Stimulated activated memory B cell treated with anti-CD40 and anti-IgM and Interleukin-4, amounts not matched to agents 10 μg/mL and 1 μg/mL and 100 μg/mL, for 72 hours (primary cell): ENCODE measurements around the gene LIFR.
A peak's percentile ranks its signal among the peaks of the same experiment; 100 is the strongest.

ENCODE experiments used
- ATAC-seq: fragments of 150-1000 bp; cut with Tn5 transposase; 2 replicates; pipeline ENCODE4 v1.10.0; 2021
- H3K27ac Mint-ChIP-seq: one replicate; pipeline ENCODE4 v1.8.0; 2022; ENCODE audit warnings: mild to moderate bottlenecking, mixed read lengths
- H3K27me3 Mint-ChIP-seq: one replicate; pipeline ENCODE4 v1.8.0; 2022; ENCODE audit warnings: mixed read lengths
- H3K36me3 Mint-ChIP-seq: one replicate; pipeline ENCODE4 v1.8.0; 2022; ENCODE audit warnings: mixed read lengths
- H3K4me1 Mint-ChIP-seq: one replicate; pipeline ENCODE4 v1.8.0; 2022; ENCODE audit warnings: mixed read lengths
- H3K4me3 Mint-ChIP-seq: one replicate; pipeline ENCODE4 v1.8.0; 2022; ENCODE audit warnings: mild to moderate bottlenecking, moderate library complexity, mixed read lengths
- H3K9me3 Mint-ChIP-seq: one replicate; pipeline ENCODE4 v1.8.0; 2022; ENCODE audit warnings: mixed read lengths

Gene LIFR

GRCh38 chr5:38562444-38563210 is 6.2 kb upstream of the LIFR start:
- Mint-ChIP-seq H3K27ac (no peak overlapping the region), H3K9me3 (no peaks in the 10 kb centered on the region), H3K4me3 (no peak overlapping the region), H3K27me3 (peaks cover 9% of the 10 kb centered on the region), H3K36me3 (no peaks in the 10 kb centered on the region), H3K4me1 (no peaks in the 10 kb centered on the region)
- no peak for ATAC-seq

GRCh38 chr5:38559428-38559827 is 3.0 kb upstream of the LIFR start:
- H3K27ac Mint-ChIP-seq = no peak overlapping the region
- H3K9me3 Mint-ChIP-seq = no peaks in the 10 kb centered on the region
- H3K27me3 Mint-ChIP-seq = peaks cover 34% of the 10 kb centered on the region
- H3K36me3 Mint-ChIP-seq = no peaks in the 10 kb centered on the region
- H3K4me3 Mint-ChIP-seq = no peak overlapping the region
- ATAC-seq = no peak
- peaks cover 15% of the 10 kb centered on the region for H3K4me1 Mint-ChIP-seq

GRCh38 chr5:38557792-38558191 is 1.3 kb upstream of the LIFR start:
- no peak for ATAC-seq
- peaks cover 47% of the 10 kb centered on the region for H3K27me3 Mint-ChIP-seq
- H3K4me3 Mint-ChIP-seq = no peak overlapping the region
- H3K9me3 Mint-ChIP-seq = no peaks in the 10 kb centered on the region
- peaks cover 15% of the 10 kb centered on the region for H3K4me1 Mint-ChIP-seq
- no peak overlapping the region for H3K27ac Mint-ChIP-seq
- H3K36me3 Mint-ChIP-seq = no peaks in the 10 kb centered on the region

GRCh38 chr5:38557308-38557710 is 863 bp upstream of the LIFR start:
- Mint-ChIP-seq H3K4me3 (peak overlapping the region; percentile 77), H3K27me3 (peaks cover 50% of the 10 kb centered on the region)

GRCh38 chr5:38556088-38556598 is 303 bp downstream of the LIFR start:
- H3K36me3 Mint-ChIP-seq = no peaks in the 10 kb centered on the region
- peak; percentile 47 for ATAC-seq
- peaks cover 55% of the 10 kb centered on the region for H3K27me3 Mint-ChIP-seq
- no peak overlapping the region for H3K4me3 Mint-ChIP-seq
- H3K9me3 Mint-ChIP-seq = no peaks in the 10 kb centered on the region
- peaks cover 15% of the 10 kb centered on the region for H3K4me1 Mint-ChIP-seq
- H3K27ac Mint-ChIP-seq = no peak overlapping the region

More at GRCh38 chr5:38557308-38557710, 863 bp upstream of the LIFR start:
- Mint-ChIP-seq H3K4me1 (peaks cover 15% of the 10 kb centered on the region), H3K9me3 (no peaks in the 10 kb centered on the region), H3K27ac (no peak overlapping the region), H3K36me3 (no peaks in the 10 kb centered on the region)
- no peak for ATAC-seq

- H3K4me3 Mint-ChIP-seq = peak overlapping the region; percentile 62
- no peak for ATAC-seq
- no peaks in the 10 kb centered on the region for H3K9me3 Mint-ChIP-seq
- no peaks in the 10 kb centered on the region for H3K36me3 Mint-ChIP-seq
- peaks cover 15% of the 10 kb centered on the region for H3K4me1 Mint-ChIP-seq
- no peak overlapping the region for H3K27ac Mint-ChIP-seq
- peaks cover 55% of the 10 kb centered on the region for H3K27me3 Mint-ChIP-seq
These were observed 925 bp downstream of the LIFR start for GRCh38 chr5:38555354-38556087.

- no peak overlapping the region for H3K4me3 Mint-ChIP-seq
These were observed 1.6 kb downstream of the LIFR start for GRCh38 chr5:38554861-38555260.

GRCh38 chr5:38554403-38554802 is 2.0 kb downstream of the LIFR start:
- H3K4me1 Mint-ChIP-seq = peaks cover 15% of the 10 kb centered on the region
- no peak for ATAC-seq
- no peaks in the 10 kb centered on the region for H3K9me3 Mint-ChIP-seq
- no peaks in the 10 kb centered on the region for H3K36me3 Mint-ChIP-seq
- no peak overlapping the region for H3K27ac Mint-ChIP-seq
- H3K27me3 Mint-ChIP-seq = peaks cover 55% of the 10 kb centered on the region
- no peak overlapping the region for H3K4me3 Mint-ChIP-seq

More at GRCh38 chr5:38554861-38555260, 1.6 kb downstream of the LIFR start:
- H3K4me1 Mint-ChIP-seq = peaks cover 15% of the 10 kb centered on the region
- peaks cover 55% of the 10 kb centered on the region for H3K27me3 Mint-ChIP-seq
- H3K36me3 Mint-ChIP-seq = no peaks in the 10 kb centered on the region
- no peak overlapping the region for H3K27ac Mint-ChIP-seq
- H3K9me3 Mint-ChIP-seq = no peaks in the 10 kb centered on the region
- ATAC-seq = no peak

GRCh38 chr5:38553001-38553521 is 3.4 kb downstream of the LIFR start:
- ATAC-seq = no peak
- Mint-ChIP-seq H3K27me3 (peaks cover 55% of the 10 kb centered on the region), H3K36me3 (no peaks in the 10 kb centered on the region), H3K4me1 (peaks cover 15% of the 10 kb centered on the region), H3K9me3 (no peaks in the 10 kb centered on the region), H3K4me3 (no peak overlapping the region), H3K27ac (no peak overlapping the region)

- Mint-ChIP-seq H3K27me3 (peaks cover 47% of the 10 kb centered on the region), H3K27ac (no peak overlapping the region), H3K4me1 (peaks cover 10% of the 10 kb centered on the region), H3K4me3 (no peak overlapping the region), H3K36me3 (no peaks in the 10 kb centered on the region), H3K9me3 (no peaks in the 10 kb centered on the region)
- no peak for ATAC-seq
These were observed 5.1 kb downstream of the LIFR start for GRCh38 chr5:38551030-38552017.

- no peak for ATAC-seq
- H3K4me1 Mint-ChIP-seq = no peaks in the 10 kb centered on the region
- no peaks in the 10 kb centered on the region for H3K36me3 Mint-ChIP-seq
- peaks cover 35% of the 10 kb centered on the region for H3K27me3 Mint-ChIP-seq
- H3K9me3 Mint-ChIP-seq = no peaks in the 10 kb centered on the region
- H3K27ac Mint-ChIP-seq = no peak overlapping the region
- no peak overlapping the region for H3K4me3 Mint-ChIP-seq
These were observed 8.2 kb downstream of the LIFR start for GRCh38 chr5:38548064-38548759.

GRCh38 chr5:38547257-38547656 is 9.2 kb downstream of the LIFR start:
- ATAC-seq = no peak
- H3K4me1 Mint-ChIP-seq = no peaks in the 10 kb centered on the region
- H3K36me3 Mint-ChIP-seq = no peaks in the 10 kb centered on the region
- H3K9me3 Mint-ChIP-seq = no peaks in the 10 kb centered on the region
- no peak overlapping the region for H3K4me3 Mint-ChIP-seq
- H3K27ac Mint-ChIP-seq = no peak overlapping the region
- H3K27me3 Mint-ChIP-seq = peaks cover 26% of the 10 kb centered on the region

- Mint-ChIP-seq H3K27ac (no peak overlapping the region), H3K36me3 (no peaks in the 10 kb centered on the region), H3K9me3 (no peaks in the 10 kb centered on the region), H3K27me3 (peaks cover 20% of the 10 kb centered on the region), H3K4me3 (no peak overlapping the region), H3K4me1 (no peaks in the 10 kb centered on the region)
- ATAC-seq = no peak
These were observed 9.7 kb downstream of the LIFR start for GRCh38 chr5:38546691-38547146.

GRCh38 chr5:38543886-38544285 is 12.6 kb downstream of the LIFR start:
- Mint-ChIP-seq H3K36me3 (no peaks in the 10 kb centered on the region), H3K4me1 (no peaks in the 10 kb centered on the region), H3K27ac (no peak overlapping the region), H3K9me3 (no peaks in the 10 kb centered on the region), H3K27me3 (peaks cover 22% of the 10 kb centered on the region), H3K4me3 (no peak overlapping the region)
- ATAC-seq = no peak
